GM18868 (cell line): ENCODE measurements around the gene PPM1N.
"Not testable (repeated sequence)": the region's sequence is repeated elsewhere in the genome, so short reads cannot be mapped to it uniquely, and the experiment has no call there.

Experiments used
- ATAC-seq: cut with Tn5 transposase; IDR thresholded peaks from one replicate; pipeline ENCODE4 v1.9.1; 2021; ENCODE audit warnings: mild to moderate bottlenecking, moderate library complexity; ENCODE audit not compliant: unreplicated experiment

Gene PPM1N

DNA sequence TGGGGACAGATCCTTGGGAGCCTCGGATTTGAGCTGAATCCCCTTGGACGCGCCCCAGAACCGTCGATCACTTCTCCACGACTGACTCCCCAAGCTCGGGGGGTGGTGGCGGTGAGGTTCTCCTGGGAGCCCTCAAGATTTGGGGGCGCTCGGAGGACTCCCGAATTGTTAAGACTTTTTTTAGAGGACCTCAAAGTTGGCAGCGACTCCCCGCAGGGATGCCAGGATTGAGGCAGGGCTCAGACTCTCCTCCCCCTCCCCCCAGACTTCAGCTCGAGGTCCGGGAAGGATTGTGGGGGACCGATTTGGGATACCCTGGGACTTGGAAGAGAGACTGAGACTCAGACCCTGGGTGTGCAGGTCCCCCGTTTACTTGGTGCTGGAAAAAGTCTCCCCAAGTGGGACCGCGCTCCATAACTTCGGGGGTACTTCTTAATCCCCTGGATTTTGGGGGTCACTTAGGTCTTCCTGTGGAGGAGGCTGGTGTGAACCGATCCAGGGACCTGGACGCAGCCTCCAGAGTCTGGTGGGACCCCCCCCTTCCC is 9.7 kb downstream of the PPM1N start:
- ATAC-seq, result no peak

DNA sequence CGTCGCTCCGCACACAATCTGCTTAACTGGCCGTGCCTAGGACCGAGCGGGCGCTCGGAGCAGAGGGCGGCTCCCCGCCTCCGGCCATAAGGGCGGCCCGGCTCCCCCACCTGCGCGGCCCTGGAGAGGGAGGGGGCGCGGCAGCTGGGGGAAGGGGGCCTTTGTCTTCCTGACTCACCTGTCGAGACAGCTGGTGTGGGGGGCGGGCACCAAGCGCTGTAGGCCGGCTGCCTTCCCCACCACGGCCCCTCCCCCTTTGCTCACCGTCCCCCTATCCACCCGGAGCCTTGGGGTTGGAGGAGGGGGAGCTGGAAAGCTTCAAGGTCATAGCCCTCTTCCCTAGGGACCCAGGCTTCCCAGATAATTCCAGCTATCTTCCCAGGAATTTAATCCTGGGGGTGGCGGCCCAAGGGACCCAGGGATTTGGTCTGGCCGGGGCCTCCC is 10.2 kb downstream of the PPM1N start:
- ATAC-seq, result no peak

DNA sequence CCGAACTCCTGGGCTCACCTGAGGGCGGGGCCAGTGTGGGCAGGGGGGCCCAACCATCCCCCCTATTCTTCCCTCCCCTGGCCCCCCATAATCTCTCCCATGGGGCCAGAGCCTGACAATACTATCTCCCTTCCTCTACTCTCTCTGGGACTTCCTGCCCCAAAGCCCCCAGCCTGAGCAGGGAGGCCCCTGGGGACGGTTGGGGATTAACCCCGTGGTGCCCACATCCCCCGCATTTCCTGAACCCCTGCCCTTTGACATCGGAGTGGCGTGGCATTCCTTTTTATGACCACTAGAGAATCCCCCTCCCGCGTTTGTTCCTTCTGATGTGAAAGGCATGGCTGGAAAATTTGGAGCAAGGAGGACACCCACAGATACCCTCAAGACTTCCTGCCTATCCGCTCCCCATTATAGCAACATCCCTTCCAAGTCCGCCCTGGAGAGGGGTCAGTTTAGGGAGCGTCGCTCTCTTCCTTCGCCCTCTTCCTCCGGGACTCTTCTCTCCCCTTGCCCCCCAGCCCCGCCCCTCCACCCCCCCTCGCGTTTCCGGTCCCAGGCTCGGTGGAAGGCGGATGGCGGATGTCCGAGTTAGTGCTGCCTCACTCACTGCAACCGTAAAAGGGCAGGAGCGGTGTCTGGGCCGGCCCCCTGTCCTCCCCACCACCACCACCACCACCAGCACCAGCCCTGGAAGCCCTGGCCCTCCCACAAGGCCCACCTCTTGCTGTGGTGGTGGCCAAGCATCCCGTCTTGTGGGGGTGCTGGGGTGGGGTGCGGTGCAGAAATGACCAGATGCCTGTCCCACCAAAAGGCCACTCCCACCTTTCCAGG is 10.8 kb downstream of the PPM1N start:
- no peak for ATAC-seq

DNA sequence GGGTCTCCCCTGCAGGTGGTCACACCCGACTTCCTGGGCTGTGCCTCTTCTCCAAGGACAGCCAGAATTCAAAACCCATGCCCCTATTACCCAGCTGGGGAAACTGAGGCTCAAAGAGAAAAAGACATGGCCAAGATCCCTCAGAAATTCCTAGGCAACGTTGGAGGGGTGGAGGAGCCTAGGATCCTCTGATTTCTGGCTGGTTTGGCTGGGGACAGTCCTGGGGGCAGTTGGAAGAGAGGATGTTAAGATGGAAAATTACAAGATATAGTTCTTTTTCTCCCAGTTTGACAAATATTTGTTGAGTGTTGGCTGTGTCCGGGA is 11.4 kb downstream of the PPM1N start:
- ATAC-seq, result no peak

DNA sequence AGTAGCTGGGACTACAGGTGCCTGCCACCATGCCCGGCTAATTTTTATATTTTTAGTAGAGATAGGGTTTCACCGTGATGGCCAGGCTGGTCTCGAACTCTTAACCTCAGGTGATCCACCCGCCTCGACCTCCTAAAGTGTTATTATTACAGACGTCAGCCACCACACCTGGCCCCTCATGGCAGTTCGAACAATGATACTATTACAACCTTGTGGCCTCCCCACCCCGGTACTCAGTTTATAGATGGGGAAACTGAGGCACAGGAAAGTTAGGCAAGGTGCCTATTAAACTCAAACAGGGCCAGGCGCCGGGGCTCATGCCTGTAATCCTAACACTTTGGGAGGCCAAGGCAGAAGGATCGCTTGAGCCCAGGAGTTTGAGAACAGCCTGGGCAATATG is 12.1 kb downstream of the PPM1N start:
- not testable (repeated sequence) for ATAC-seq

DNA sequence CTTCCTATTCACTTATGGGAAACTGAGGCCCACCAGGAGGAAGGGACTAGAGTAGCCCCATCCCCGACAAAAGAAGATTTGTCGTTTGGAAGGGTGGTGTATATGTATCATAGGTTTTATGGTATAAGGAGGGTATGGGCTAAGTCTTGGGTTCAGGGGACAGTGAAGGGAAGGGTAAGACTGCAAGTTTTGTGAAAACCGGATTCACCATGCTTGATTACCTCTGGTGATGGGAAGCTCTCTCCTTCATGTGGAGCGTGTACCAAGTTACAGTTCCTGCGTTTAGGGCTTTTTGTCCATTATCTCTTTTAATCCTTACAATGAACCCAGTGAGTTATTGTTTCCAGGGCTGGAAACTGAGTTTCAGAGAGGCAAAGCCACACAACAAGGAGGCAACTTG is 12.8 kb downstream of the PPM1N start:
- no peak for ATAC-seq

DNA sequence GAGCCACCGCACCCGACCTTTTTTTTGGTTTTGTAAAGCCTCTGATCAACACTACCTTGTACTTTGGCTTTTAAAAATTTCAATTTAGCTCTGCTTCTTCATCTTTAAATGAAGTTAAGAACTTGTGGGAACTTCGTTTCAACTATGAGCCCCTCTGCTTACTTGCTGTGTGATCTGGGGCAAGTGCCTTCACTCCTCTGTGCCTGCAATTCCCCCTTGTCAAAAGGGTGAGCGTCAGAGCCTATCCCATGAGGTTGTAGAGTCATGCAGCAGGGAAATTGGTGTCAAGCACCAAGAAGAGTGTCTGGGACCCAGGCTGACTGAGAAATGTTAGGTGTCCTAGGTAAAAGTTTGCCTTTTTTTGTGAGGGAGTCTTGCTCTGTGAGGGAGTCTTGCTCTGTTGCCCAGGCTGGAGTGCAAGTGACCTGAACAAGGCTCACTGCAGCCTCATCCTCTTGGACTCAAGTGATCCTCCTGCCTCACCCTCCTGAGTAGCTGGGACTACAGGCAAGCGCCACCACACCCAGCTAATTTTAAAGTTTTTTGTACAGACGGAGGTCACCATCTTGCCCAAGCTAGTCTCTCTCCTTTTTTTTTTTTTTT is 14.7 kb downstream of the PPM1N start:
- no peak for ATAC-seq

DNA sequence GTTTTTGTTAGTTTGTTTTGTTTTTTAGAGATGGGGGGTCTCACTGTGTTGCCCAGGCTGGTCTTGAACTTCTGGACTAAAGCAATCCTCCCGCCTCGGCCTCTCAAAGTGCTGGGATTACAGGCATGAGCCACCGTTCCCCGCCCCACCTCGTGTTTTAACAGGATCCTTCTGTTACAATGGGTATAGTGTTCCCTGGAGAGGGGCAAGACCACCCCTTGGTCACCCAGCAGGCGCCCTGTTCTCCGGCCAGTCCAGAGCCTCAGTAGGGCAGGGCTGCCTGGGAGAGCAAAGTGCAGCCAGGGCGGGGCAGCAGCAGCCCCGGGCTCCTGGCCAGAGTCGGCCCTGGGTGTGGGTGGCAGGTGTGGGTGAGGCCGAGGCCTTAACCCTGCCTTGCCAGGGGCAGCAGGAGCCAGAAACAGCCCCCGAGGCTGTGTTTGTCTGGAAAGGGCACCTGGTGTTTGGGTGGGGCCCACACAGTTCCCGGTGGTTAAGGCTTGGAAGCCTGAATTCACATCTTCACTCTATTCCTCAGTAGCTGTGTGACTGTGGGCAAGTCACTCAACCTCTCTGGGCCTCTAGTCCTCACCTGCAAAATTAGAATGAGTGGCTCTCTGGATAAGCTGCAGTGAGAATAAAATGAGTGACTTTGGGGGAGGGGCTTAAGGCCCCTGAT is 16.3 kb downstream of the PPM1N start:
- no peak for ATAC-seq

DNA sequence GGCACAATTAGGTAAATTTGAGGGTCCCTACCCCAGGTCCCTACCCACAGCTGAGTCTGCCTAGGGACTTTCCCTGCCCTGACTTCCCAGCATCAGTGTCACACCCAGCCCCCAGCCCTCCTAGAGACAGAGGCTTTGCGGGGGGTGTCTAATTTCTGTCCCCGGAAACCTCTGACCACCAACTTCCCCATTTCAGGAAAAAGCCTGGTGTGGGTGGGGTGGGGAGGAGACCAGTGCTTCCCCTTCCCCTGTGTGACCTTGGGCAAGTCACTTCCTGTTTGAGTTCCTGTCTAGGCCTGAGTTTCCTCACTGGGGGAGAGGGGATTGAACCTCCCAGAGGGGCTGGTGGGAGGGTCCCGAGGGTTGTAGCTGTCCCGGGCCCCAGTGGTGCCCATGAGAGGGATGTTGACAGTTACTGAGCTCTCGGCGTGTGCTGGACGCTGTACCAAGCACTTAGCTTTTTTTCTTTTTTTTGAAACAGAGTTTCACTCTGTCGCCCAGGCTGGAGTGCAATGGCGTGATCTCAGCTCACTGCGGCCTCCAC is 16.9 kb downstream of the PPM1N start:
- ATAC-seq, result no peak

DNA sequence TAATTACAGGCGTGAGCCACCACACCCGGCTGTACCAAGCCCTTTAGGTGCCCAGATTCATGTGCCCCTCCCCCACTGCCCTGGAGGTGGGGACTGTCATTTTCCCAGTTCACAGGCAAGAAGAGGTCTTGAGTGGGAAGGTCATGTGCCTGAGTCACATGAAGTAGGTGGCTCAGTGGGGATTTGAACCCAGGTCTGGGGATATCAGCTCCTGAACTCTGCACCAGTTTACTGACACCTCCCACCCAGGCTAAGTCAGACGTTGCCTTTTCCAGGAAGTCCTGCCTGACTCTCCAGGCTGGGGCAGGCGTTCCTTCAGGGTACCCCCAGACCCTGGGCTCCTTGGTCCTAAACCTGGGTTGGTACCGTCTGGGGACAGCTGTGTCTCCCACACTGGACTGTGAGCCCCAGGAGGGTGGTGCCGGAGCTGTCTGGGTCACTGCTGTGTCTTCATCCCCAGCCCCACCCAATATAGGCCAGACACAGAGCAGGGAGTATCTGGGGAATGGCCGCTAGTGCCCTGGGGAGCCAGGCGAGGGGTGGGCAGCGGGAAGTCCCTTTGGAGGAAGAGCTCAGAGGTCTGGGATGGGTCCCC is 17.7 kb downstream of the PPM1N start:
- ATAC-seq, result no peak

DNA sequence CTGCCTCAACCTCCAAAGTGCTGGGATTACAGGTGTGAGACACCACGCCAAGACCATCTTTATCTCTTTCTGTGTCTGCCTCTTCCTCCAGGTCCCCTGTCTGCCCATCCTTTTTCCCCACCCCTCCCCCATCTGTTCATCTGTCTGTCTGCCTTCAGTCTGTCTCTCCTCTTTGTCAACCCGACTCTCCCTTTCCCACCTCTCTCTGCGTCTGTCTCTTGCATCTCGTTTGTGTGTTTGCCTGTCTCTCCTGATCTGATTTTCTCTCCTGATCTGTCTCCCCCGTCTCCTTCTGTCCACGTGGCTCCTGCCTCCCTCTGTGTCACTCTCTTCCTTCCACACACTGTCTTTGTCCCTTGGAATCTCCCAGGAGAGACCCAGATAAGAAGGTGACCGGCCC is 19.0 kb downstream of the PPM1N start:
- no peak for ATAC-seq

DNA sequence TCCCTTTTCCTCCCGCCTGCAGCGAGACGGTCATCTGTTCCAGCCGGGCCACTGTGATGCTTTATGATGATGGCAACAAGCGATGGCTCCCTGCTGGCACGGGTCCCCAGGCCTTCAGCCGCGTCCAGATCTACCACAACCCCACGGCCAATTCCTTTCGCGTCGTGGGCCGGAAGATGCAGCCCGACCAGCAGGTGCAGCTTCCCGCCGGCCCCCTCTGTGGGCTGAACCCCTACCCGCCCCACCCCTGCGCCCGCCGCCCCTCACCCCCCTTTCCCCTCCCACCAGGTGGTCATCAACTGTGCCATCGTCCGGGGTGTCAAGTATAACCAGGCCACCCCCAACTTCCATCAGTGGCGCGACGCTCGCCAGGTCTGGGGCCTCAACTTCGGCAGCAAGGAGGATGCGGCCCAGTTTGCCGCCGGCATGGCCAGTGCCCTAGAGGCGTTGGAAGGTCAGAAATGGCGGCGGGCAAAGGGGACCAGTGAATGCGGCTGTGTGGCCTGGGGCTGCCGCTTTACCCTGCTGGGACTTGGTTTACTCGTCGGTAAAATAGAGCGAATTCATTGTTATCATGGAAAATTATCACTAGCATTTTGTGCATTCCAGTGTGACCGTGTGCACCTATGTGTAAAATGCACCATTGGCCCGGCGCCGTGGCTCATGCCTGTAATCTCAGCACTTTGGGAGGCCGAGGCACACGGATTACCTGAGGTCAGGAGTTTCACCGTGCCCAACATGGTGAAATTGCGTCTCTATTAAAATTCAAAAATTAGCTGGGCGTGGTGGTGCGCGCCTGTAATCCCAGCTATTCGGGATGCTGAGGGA is 19.6 kb downstream of the PPM1N start:
- ATAC-seq, result no peak

DNA sequence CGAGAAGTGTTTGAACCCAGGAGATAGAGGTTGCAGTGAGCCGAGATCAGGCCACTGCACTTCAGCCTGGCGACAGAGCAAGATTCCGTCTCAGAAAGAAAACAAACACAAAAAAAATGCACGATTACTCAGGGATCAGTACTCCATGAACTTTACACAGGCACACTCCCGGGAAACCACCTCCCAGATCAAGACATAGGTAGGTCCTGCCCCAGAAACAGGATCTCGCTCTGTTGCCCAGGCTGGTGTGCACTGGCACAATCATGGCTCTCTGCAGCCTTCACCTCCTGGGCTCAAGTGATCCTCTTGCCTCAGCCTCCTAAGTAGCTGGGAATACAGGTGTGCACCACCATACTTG is 20.2 kb downstream of the PPM1N start:
- ATAC-seq, result no peak

DNA sequence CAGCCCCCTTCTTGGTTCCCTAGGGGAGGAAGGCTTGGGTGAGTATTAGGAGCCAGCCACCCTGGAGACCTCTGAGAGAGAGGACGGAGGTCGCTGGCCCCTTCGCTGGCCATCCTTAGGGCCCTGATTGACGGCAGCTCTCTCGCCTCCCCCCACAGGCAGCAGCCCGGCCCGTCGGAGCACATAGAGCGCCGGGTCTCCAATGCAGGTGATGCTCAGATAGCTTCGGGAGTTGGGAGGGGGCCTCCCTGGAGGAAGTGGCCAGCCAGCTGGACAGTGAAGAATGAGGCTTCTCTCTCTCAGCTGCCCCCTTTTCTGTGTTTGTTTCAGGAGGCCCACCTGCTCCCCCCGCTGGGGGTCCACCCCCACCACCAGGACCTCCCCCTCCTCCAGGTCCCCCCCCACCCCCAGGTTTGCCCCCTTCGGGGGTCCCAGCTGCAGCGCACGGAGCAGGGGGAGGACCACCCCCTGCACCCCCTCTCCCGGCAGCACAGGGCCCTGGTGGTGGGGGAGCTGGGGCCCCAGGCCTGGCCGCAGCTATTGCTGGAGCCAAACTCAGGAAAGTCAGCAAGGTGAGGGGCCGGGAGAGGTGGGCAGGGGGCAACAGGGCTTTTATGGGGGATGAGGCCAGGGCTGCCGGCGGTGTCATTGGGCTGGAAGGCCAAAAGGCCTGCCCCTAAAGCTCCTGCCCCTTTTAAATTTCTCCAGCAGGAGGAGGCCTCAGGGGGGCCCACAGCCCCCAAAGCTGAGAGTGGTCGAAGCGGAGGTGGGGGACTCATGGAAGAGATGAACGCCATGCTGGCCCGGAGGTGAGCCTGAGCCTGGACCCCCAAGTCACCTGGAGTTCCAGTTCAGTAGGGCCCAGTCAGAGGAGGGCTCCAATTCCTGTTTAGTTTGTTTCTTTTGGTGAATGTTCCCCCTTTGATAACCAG is 24.0 kb downstream of the PPM1N start:
- no peak for ATAC-seq

DNA sequence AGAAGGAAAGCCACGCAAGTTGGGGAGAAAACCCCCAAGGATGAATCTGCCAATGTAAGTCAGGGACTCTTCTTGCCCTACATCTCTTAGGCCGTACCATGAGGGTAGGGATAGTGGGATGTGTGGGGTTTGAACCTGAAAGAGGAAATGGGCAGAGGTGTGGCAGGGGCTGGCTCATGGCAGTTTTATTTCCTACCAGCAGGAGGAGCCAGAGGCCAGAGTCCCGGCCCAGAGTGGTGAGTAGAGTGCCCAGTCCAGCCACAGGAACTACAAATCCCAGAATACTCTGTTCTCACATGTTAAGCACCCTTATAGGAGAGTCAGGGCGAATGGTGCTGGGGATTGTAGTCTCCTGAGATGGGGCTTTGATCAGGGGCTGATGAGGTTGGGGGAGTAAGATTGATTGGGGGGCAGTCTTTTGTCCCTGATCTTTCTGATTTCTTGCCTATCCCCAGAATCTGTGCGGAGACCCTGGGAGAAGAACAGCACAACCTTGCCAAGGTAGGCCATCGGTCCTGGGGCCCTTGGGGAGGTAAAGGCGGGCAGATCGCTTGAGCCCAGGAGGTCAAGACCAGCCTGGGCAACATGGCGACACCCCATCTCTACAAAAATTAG is 25.5 kb downstream of the PPM1N start:
- peak; percentile 63 for ATAC-seq

DNA sequence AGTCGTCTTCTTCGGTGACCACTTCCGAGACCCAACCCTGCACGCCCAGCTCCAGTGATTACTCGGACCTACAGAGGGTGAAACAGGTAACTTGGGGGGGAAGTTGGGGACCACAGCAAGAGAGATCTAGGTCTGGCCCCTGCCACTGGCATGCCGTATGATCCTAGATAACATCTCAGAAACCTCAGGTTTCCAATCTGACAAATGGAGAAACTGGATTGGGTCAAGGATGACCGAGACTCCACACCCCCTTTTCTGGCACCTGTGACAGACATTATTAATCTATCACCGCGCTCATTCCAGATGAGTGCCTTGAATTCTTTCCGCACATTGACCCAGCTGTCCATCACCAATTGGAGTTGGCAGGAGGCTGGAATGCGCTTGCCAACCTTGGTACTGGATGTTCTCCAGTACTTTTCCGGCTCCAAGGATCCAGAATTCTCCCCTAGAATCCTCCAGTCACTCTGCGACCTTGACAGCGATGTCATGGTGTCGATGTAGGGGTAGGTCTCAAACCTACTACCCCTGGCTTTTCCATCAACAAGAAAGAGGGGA is 26.4 kb downstream of the PPM1N start:
- no peak for ATAC-seq

DNA sequence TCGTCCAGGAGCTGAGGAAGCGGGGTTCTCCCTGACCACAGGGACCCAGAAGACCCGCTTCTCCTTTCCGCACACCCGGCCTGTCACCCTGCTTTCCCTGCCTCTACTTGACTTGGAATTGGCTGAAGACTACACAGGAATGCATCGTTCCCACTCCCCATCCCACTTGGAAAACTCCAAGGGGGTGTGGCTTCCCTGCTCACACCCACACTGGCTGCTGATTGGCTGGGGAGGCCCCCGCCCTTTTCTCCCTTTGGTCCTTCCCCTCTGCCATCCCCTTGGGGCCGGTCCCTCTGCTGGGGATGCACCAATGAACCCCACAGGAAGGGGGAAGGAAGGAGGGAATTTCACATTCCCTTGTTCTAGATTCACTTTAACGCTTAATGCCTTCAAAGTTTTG is 27.9 kb downstream of the PPM1N start:
- ATAC-seq, result no peak

DNA sequence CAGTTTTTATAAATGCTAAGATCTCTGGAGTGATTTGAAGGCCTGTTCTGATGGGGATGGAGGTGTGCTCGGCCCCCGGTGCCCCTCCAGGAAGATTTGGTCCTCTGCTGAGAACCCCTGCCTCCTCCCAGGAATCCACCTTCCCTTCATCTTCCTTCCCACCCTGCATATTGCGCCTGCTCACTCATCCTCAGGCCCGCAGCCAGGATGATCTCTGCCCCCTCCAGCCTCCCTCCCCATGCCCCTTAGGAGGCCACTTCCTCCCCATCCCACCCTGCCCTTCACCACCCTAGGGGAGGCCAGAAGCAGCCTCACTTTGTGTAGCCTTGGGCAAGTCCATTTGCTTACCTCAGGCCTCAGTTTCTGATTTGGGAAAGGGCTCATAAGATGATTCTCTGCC is 28.7 kb downstream of the PPM1N start:
- no peak for ATAC-seq

DNA sequence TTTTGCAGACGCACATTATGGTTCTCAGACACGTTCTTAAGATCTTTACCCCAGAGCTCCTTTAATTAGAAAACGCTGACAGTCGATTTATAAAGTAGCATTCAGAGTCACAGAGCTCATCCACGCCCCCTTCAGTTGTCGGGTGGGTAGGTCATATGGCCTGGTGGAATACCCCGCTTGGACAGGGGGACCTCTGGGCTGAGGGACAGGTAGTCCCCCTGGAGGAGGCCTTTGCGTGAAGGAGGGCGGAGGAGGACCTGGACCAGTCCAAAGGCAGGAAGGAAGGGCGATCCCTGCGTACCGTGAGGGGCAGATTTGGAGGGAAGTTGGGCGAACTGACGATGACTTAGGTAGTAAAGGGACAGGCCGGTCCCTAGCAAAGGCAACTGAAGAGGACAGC is 29.5 kb downstream of the PPM1N start:
- ATAC-seq, result no peak
